Retinal pigment epithelial cell (primary cell): ENCODE data around the gene PAPSS2.

ENCODE experiments used
- DNase-seq: peaks from one replicate; pipeline ENCODE4 v3.0.0-alpha.2; 2010; ENCODE audit warnings: low read depth
- H3K4me3 ChIP-seq: 2 replicates; pipeline ENCODE4 v1.5.1; 2011; ENCODE audit warnings: mild to moderate bottlenecking, low read length, control low read depth, moderate library complexity
- TF ChIP-seq, protein P1 (sequence below): conservative IDR thresholded peaks from 2 replicates; pipeline ENCODE4 v1.5.1; 2011; ENCODE audit warnings: low read depth, low read length, control low read depth, inconsistent platforms

PAPSS2 gene

DNA sequence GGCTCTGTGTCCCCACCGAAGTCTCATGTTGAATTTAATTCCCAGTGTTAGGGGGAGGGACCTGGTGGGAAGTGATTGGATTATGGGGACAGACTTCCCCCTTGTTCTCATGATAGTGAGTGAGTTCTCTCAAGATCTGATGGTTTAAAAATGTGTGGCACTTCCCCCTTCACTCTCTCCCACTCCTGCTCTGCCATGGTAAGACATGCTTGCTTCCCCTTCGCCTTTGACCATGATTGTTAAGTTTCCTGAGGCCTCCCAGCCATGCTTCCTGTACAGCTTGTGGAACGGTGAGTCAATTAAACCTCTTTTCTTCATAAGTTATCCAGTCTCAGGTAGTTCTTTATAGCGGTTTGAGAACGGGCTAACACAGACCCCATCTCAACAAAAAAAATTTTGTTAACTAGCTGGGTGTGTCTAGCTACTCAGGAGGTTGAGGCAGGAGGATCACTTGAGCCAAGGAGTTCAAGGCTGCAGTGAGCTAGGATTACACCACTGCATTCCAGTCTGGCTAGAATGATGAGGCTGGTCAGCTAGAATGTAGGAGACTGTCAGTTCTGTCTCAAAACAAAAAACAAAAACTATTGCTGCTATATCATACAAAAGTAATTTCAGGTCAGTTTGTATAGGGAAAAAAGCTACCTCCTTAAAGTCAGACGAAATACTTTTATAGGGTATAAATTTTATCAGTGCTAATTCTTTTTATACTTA, 100.7 kb downstream of the PAPSS2 start:
- no peak overlapping the region for H3K4me3 ChIP-seq
- no peak for DNase-seq
- TF ChIP-seq, protein P1, sequence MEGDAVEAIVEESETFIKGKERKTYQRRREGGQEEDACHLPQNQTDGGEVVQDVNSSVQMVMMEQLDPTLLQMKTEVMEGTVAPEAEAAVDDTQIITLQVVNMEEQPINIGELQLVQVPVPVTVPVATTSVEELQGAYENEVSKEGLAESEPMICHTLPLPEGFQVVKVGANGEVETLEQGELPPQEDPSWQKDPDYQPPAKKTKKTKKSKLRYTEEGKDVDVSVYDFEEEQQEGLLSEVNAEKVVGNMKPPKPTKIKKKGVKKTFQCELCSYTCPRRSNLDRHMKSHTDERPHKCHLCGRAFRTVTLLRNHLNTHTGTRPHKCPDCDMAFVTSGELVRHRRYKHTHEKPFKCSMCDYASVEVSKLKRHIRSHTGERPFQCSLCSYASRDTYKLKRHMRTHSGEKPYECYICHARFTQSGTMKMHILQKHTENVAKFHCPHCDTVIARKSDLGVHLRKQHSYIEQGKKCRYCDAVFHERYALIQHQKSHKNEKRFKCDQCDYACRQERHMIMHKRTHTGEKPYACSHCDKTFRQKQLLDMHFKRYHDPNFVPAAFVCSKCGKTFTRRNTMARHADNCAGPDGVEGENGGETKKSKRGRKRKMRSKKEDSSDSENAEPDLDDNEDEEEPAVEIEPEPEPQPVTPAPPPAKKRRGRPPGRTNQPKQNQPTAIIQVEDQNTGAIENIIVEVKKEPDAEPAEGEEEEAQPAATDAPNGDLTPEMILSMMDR = no peak

DNA sequence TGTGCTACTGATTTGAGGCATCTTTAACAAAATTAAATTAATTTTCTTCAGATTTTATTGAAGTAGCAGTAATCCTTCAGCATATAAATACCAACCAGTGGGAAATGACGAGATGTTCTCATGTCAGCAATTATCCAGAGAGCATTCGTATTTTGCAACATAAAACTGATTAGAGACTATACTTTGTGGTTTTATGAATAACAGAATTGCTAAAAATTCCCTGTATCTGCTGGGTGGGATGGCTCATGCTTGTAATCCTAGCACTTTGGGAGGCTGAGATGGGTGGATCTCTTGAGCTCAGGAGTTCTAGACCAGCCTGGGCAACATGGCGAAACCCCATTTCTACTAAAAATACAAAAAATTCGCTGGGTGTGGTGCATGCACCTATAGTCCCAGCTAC, 101.5 kb downstream of the PAPSS2 start:
- TF ChIP-seq, protein P1 = no peak
- H3K4me3 ChIP-seq = no peak overlapping the region
- no peak for DNase-seq

DNA sequence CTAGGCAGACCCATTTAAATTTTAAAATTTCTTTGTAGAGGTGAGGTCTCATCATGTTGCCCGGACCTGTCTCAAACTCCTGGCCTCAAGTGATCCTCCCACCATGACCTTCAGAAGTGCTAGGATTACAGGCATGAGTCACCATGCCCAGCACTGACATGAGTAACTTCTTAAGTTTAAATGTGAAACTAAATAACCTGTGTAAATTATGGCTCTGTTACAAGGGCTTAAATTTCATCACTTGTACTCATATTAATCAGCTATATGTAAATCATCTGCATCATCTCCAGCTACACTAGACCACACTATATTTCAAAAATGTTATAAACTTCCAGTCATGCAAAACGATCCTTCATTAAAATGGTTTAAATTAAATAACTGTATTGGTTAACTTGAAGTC, 102.2 kb downstream of the PAPSS2 start:
- TF ChIP-seq, protein P1 = no peak
- DNase-seq = peak; percentile 27
- no peak overlapping the region for H3K4me3 ChIP-seq

DNA sequence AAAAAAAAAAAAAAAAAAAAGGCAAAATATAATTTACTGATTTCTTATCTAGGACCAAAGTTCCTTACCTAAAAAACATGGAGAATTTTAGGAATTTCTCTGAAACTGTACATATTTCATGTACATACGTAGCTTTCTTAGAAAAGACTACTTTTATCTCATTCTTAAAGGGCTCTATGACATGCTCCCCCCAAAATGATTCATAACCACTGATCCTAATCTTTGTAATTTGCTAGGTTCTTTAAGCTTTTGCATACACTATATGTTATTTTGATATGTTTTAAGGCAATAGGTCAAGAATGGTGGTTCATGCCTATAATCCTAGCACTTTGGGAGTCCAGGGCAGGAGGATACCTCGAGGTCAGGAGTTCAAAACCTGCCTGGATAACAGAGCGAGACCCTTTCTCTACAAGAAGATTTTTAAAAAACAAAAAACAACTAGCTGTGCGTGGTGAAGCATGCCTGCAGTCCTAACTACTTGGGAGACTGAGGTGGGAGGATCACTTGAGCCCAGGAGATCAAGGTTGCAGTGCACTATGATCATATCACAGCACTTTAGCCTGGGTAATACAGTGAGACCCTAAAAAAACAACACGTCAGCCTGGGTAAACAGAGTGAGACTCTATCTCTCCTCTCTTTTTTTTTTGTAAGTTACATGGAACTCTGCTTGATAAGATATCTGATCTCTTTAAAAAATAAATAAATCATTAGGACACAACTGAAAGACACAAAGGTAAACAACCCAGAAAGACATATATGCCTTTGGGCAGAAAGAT, 103.6 kb downstream of the PAPSS2 start:
- TF ChIP-seq, protein P1 = no peak
- no peak overlapping the region for H3K4me3 ChIP-seq
- DNase-seq = no peak

DNA sequence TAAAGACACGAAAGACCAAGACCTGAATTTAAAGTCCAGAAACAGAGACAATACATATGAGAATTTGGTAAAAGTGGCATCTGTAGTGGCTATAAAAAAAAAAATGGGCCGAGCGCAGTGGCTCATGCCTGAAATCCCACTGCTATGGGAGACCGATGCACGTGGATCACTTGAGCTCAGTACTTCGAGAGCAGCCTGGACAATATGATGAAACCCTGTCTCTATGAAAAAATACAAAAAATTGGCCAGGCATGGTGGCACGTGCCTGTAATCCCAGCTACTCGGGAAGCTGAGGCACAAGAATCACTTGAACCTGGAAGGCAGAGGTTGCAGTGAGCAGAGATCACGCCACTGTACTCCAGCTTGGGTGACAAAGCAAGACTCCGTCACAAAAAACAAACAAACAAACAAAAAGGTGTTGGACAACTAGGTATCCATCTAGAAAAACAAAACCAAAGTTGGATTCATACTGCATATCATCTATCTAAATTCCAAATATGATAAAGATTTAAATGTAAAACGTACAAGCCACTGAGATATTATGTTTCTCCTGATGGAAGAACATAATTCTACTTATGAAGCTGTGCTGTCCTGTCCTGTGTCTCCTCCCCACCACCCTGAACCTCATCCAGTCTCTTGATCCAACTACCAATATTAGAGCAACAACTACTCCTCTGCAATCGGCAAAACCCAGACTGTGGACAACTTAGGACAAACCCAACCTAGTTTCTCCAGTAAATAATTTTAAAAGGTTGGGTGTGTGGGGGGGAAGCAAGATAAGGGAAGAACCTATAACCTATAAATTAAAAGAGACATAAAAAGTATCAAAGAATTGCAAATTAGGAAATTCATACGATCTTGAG, 104.6 kb downstream of the PAPSS2 start:
- H3K4me3 ChIP-seq = no peak overlapping the region
- TF ChIP-seq, protein P1 = no peak
- no peak for DNase-seq

DNA sequence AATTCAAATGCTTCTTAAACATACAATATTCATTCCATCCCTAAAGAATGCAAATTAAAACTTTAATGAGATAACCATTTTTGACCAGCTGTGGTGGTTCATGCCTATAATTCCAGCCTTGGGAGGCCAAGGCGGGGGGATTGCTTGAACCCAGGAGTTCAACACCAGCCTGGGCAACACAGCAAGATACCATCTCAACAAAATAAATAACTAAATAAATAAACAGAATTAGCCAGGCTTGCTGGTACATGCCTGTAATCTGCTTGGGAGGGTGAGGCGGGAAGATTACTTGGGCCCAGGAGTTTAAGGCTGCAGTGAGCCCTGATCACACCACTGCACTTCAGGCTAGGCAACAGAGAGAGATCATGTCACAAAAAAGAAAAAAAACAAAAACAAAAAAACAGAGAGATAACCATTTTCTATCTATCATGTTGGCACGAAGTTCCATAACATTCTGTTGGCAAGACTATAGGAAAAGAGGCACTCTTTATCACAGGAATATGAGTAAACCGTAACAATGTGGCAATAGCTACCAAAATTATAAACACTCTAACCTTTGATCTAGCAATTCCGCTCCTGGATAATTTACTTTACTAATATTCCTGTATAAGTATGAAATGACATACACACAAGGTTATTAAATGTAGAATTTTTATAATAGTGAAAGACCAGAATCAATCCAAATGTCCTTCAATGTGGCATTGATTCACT, 106.1 kb downstream of the PAPSS2 start:
- DNase-seq = no peak
- TF ChIP-seq, protein P1 = no peak
- H3K4me3 ChIP-seq = no peak overlapping the region
